GM18499 (cell line): ENCODE results near the gene DYNC1LI1.

Experiments
- ATAC-seq: cut with Tn5 transposase; IDR thresholded peaks from one replicate; pipeline ENCODE4 v1.9.1; 2021; ENCODE audit warnings: moderate number of reproducible peaks; ENCODE audit not compliant: insufficient read depth, unreplicated experiment

The DYNC1LI1 gene

DNA sequence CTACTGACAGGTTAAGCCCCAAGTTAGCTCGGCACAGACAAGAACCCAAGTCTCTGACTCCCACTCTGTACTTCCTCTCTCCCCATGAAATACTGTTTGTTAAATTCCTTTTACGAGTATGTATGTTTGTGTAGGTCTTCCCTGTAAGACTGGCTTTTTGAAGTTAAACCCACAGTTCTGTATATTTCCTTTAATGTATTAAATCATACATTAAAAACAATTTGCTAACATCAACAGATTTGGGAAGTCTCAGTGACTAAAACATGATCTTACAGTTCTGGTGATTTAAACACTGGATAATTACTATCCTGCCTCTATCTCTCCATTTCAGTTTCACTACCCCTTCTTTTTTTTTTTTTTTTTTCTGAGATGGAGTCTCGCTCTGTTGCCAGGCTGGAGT is 72.4 kb downstream of the DYNC1LI1 start:
- ATAC-seq: no peak

DNA sequence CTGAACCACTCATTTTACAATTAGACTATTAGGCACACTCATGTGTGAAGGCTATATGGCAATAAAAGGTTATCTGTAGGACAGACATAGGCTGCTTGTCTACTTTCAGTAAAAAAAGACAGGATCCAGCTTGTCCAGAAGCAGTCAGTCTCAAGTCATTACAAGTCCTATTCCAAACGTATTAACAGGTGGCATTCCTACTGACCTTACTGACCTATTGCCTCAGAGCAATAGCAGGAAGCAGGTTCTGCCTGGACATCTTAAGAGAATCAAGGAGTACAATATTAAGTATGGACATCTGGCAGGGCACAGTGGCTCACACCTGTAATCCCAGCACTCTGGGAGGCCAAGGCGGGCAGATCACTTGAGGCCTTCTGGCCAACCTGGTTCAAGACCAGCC is 75.0 kb downstream of the DYNC1LI1 start:
- no peak for ATAC-seq

DNA sequence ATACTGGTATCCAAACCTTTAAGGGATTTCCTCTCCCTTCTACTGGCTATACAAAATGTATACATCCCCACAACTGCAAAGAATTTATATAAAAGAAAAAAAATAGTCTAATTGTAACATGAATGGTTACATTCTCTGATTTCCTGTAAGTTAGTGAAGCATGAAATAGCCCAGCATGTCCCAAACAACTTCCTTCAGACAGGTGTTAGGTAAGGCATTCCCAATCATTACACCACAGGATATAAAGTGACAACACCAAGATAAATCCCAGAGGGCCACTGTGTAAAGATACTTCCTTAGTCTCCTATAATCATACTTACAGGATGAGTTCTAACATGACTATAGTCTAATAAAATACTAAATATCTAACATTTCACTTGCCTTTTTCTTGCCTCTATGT is 75.6 kb downstream of the DYNC1LI1 start:
- no peak for ATAC-seq

DNA sequence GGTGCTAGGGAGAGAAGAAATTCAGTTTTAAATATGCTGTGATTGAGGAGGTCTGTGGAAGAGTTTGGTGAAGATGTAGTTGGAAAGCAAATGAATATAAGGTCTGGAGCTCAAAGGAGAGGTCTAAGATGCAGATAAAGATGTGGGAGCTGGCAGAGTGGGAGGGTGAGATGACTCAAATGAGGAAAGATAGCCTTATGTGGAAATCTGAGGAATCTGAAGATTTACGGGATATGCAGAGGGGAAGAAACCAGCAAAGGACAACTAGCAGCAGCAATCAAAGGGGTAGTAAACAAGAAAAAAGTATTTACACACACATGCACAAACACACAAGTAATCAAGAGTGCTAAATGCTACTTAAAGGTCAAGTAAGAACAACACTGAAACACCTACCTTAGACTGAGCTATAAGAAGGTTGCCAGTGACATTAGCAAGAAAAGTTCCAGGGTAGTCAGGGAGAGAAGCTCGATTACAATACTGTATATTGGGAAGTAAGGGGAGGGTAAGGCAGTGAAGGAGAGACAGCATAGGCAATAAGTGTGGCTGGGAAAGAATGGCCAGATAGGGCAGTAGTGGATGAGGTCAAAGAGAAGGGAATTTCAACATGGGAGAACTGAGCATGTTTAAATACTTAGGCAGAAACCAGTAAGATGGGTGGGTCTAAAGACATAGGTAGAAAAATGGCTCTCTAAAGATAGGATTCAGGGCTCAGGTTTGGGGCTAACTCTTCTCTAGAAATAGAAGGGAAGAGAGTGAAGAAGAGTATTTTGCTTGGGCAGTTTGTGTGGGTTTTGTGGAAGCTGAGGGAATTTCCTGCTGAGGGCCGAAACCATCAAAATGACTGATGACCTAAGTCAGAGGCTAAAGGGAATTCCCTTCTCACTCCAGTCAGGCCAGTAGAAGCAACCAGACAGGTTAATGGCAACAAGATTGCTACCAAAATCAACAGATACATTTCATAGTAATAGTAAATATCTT is 76.9 kb downstream of the DYNC1LI1 start:
- ATAC-seq: peak; percentile 71

DNA sequence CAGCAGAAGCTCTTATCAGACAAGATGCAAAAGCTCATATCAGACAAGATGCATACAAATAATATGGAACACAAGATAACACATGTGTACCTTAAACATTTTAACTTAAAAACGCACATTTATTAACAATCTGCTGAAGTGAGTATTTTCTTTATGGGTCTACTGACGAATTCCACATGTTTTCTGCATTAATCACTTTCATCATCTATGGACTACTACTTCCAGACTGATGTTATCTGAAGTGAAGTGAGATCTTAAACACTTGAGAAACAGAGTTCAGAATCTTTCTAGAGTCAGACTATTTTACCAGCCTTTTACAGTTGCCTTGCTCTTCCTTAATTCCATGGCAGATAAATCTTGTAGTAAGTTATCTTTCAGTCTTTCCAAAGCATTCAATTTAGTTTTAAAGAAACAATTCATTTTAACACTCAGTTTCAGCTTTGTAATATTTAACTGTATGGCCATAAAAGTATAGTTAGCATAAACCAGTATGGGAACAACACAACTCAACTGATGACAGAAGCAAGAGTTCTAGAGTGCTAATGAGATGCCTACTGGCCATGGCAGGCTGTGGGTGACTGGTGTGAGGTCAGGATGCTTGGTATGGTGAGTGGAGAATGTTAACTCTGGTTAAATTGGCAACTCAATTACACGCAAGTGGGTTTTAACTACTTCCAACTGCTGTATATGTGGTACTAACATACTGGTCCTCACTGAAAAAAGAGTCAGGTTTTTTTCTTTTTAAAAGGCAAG is 77.8 kb downstream of the DYNC1LI1 start:
- ATAC-seq: no peak

DNA sequence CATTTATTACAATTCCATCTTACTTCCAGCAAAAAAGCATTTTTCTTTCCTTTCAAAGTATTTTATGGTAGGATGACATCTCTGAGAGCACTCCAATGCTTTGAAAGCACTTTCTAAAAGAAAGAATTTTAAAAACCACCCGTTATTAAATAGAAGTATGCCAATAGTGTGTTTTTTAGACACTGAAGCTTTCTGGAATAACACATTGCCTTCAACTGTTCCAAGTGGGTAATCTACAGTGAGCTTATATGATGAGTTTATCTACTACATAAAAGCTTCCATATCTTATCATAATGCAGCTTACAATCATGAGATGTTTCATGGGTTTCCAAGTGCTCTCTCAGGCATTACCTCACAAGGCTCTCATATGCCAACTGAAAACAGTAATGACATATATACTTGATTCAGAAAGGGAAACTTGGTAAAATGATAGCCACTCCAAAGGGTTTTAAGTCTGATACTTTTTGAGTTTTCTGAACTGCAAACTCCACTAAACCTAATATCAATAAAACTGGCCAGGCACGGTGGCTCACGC is 82.1 kb downstream of the DYNC1LI1 start:
- ATAC-seq: no peak

DNA sequence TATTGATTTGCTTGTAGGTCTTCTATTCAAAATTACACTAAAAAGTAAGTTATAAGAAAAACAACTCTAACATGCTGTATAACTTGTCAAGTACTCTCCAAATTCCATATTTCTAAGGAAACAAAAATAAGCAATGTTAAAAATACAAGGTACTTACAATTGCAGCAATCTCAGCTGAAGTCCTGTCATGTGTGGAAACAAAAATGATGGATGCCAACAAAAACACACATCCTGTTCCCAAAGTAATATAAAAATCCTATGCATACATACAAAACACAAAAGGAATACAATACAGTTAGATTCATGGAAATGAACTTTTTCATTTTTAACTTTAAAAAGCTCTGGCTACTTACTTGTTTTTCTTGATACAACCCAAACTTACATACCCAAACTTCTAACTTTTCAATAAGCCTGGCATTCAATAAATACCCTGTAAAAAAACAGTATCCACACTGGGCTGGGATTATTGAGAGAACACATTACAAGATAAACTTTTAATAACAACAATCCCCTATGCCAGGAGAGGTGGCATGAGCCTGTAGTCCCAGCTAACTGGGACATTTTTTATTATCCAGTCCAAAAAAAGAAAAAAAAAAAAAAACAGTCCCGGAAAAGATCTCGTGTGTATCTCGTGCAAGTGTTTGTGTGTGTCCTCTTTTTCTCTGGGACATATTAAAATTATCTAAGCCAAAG is 82.7 kb downstream of the DYNC1LI1 start:
- ATAC-seq: no peak

DNA sequence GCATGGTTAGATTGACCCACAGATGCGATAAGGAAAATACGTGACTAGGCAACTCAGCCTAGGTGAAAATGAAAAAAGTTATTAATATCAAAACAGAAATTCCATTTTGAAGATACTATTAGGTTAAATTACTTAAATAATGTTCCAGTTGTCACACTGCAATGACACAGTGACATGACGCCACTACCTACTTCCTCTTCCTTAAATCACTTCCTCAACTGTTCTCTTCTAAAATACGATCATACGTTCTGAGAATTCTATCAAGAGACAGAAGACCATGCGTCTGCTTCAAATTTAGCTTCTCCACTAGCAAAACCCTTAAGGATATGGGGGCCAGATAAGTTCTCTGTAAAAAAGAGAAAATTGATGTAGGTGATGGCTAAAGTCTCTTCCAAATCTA is 86.2 kb downstream of the DYNC1LI1 start:
- no peak for ATAC-seq

DNA sequence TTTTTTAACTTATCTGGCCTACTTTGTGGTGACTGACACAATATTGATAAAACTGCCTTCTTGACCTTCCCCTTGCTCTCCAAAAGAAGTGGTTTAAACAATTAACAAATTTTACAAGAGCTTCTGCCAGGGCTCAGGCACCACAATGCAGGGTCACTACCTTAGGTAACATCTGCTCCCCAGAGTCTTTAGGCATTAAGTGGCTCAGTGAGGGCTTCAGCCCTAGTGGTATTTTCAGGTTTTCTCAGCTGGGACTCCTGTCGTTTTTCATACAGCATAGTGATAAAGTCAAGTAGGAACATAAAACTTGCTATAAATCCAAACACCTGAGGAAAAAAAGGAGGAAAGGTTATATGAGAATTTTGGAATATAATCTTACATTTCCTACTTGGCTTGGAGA is 86.9 kb downstream of the DYNC1LI1 start:
- ATAC-seq: no peak

DNA sequence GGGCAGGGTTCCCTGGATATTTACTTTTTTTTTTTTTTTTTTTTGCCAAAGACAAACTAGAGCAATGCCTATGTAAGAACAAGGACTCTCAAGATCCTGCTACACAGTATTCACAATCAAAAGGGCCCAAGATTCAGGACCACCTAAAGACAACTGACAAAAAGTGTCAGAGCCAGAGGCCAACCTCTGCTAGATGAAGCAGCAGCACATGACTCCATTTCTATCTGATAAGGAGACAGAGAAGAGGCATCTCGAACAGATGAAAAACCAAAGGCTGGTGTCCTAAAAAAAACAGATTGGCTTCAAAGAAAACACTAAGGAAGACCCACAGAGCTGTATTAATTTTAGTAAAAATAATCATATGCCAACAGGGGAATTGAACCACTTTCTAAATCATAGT is 88.0 kb downstream of the DYNC1LI1 start:
- no peak for ATAC-seq

DNA sequence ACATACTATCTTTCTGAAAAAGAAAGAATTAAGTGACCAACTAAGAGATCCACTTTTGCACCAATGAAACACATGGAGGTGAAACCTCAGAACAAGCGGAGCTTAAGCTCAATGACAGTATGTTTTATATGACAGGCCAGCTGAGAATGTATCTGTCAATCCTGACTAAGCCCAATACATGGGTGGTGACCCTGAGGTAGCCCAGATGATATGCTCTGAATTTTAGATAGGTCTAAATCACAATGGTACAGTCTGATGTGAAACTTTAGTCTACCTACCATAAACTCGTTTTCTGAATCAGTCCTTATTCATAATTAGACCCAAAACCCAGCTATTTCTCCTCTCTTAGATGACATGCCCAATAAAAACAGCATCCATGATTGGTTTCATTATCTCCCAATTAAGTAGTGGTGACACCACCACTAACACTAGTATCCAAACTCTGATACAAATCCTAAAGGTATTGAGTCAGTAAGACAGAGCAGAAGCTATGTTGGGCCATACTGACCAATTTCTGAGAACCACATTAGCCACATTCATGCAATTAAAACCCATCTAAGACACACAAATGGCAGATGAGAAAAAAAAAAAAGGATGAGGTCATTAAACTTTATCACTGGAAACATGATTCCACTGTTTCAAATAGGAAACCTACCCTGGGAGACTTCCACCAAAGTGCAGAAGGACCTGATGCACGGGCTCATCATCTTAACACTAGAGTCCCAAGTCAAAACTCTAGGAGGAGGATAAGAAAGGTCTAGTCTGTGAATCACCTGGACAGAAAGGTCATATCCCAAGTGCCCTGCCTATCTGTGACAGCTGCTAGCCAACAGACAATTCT is 88.6 kb downstream of the DYNC1LI1 start:
- ATAC-seq: no peak

DNA sequence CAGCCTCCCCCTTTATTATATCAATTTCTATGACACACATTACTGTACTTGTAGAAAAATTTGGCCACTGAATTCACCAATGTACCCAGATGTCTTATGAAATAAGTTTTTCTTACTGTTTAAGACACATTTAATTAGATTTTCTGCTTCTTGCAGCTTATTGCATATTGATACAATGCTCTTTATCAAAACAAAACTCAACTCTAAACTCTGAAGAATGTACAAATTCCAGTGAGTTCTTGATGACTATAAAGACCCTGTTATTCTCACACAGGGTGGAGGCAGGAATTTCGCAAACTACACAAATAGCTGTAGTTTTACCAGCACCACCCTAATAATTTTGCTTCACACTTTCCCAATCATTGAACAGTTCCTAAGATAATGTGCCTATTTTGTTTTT is 90.1 kb downstream of the DYNC1LI1 start:
- ATAC-seq: no peak
